GM19463 (cell line): ENCODE measurements around the gene FRMD4B.

Experiments
- ATAC-seq: cut with Tn5 transposase; IDR thresholded peaks from one replicate; pipeline ENCODE4 v1.9.1; 2021; ENCODE audit warnings: mild to moderate bottlenecking, moderate library complexity; ENCODE audit not compliant: unreplicated experiment

The FRMD4B gene

GRCh38 chr3:69180869-69181591, 204.9 kb downstream of the FRMD4B start:
- no peak for ATAC-seq

GRCh38 chr3:69179740-69180372, 206.0 kb downstream of the FRMD4B start:
- no peak for ATAC-seq

GRCh38 chr3:69178838-69179739, 206.8 kb downstream of the FRMD4B start:
- no peak for ATAC-seq

DNA sequence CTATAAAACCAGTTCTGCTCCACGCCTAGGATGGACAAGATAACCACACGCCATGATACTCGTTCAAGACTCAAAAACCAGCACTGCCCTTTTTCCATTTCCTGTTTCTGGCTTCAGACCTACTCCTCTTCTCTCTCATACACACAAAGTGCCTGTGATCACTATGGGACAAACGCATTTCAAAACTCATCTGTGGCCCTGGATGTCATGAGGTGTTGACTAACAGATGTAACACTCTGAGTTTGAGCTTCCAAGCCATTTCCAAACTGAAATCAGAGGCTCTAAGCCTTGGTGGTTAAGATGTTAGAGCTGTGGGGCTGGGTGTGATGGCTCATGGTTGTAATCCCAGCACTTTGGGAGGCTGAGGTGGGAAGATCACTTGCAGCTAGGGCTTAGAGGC, 207.8 kb downstream of the FRMD4B start:
- no peak for ATAC-seq

- ATAC-seq = no peak
Observed at GRCh38 chr3:69174871-69175737, 210.8 kb downstream of the FRMD4B start.

DNA sequence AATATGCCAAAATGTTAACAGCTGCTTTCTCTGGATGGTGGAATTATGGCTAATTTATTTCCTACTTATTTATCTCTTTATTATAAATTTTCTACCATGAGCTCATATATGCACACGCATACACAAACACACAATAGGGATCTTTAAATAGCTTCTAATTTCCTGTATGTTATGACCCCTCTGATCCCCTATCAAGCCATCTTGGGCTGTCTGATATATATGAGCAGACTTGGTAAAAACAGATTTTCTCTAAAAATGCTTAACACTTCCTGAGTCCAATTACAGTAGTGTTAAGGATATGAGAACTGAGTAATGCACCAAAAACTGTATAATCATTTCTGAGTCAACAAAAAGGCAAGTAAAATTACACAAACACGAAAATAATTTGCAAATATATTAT, 211.4 kb downstream of the FRMD4B start:
- ATAC-seq = no peak

GRCh38 chr3:69172058-69172457, 213.8 kb downstream of the FRMD4B start:
- ATAC-seq = no peak

DNA sequence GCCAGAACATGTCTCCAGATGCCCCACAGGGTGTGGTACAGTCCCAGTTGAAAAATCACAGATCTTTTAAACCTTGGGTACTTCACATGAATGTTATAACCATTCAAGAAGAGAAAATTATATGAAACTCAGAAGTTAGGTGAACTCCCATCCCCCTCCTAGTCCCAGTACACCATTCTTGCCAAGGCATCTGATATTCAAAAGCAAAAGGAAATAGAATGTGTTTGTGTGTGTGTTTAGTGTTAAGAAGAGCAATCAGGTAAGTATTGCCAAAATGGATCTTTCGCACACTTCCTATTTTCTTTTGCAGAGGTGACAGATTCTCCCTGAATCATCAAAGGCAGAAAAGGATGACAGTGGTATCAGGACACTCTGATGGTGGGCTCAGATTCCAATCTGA, 219.4 kb downstream of the FRMD4B start:
- no peak for ATAC-seq

DNA sequence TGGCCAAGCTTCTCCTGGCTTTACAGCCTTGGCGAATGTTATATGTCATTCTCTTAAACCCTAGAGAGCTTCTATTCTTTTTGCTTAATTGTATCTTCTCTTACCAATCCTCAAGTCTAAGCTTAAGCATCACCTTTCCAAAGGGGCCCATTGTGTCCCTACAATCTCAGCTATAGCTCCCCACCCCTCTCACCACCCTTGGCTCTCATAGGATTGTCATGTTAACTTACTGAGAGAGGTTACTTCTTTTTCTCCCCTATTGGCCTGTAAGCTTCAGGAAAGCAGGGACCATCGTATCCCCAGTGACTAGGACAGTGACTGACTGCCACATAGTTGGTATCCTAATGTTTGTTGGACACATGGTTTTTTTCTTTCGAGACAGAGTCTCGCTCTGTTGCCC, 220.1 kb downstream of the FRMD4B start:
- ATAC-seq = no peak

DNA sequence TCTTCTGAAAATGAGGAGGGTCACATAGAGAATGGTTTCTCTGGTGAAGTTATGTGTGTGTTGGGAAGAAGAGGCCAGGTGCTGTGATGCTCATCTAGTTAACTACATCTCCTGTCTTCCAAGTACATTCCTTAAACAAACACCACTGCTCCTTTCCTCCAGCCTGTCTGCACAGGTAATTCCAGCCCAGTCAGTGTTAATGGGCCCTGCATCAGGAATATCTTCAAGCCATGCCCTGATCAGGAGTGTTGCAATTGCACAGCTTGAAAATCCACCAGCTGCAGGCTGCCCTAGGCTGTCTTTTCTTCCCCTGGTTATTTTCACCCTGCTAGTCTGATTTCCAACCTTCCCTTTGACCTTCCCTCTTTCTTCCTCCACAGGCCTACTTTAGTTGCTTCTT, 221.6 kb downstream of the FRMD4B start:
- ATAC-seq = no peak

GRCh38 chr3:69162308-69162980, 223.4 kb downstream of the FRMD4B start:
- ATAC-seq = no peak

DNA sequence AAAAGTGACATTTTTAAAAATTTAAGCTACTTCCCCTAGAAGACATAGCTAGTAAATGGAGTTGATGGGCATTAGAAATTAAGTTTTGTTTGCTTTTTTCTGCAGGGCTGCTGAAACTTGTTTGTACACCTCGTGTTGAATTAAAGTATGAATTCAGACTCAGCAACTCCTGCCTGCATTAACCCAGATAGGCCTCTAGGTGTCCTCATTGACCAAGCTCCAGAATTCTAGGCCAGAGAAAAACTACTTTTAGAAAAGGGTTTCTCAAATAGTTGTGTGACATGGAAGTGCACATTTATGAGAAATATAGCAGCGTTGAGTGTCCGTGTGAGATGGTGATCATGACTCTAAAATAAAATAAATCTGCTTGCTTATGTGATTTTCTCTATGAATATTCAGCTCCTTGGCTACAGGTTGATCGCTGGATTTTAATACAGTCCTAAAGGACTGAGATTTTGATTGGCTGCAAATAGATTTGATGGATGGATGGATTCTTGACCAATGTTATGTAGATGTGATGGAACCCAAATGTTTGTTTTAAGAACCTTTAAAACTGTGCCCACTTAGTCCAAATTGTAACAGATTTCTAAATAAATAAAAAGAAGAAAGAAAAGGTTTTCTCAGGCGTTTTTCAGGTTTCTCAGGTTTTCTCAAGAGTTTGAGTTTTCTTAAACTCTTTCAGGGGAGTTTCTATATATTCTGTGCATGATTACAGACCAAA, 224.1 kb downstream of the FRMD4B start:
- no peak for ATAC-seq

DNA sequence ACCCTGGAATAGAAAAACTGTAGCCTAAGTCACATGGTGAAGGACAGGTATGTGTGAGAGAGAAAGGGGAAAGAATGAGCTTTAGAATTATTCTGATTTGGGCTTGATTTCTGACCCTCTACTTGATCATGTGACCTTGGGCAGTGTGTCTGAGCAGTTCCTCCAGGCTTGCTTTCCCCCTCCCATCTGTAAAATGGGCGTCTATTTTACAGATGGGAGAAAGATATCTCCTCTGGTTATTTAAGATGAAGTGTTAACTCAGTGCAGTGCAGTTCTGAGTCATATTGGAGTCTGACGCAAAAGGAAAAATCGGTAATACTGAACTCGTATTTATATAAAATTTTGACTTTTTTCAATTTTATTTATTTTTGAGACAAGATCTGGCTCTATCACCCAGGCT, 225.4 kb downstream of the FRMD4B start:
- no peak for ATAC-seq

DNA sequence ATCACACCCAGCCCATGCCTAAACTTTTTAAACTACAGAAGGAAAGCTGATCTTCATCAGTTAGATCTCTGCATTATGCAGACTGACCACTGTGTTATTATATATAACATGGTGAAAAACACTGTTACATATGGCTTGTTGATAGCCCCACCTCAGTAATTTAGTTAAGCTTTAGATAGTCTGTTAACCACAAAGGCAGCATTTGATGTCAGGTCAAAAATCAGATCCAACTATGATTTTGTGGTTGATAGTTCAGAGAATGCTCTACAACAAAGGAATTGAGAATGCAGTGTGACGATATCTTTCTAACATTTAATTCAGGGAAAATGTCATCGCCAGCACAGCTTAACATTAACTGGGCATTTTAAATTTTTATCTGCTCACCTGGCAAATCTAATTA, 225.8 kb downstream of the FRMD4B start:
- no peak for ATAC-seq

DNA sequence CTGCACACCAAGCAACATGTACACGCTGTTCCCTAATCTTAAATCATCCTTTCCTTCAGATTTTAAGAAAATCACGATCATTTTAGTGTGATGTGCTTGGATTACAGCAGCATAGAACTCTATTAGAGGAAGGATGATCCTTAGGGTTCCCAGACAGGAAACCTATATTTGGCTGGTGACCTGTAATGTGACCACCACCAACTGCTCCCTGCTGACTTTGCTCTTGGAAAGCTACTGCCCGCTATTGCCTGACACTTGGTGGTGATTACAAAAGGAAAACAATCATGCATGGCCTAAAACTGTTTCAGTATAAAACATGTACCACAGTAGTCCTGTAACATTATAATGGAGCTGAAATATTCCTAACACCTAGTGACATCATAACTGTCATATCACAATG, 236.3 kb downstream of the FRMD4B start:
- ATAC-seq = no peak

DNA sequence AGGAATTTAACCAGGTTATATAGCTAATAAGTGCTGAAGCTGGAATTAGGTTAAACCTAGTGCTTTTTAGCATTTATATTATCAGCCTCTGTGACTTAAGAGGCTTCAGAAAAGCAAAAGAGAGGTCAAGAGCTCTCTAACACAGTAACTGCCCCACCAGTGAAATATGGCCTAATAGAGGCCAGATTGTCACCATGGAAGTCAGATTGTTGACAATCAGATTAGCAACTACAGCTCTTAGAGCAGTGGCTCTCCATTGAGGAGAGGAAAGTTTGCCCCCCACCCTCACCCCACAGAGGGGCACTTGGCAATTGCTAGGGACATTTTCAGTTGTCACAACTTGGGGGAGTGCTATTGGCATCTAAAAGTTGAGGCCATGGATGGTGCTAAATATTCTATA, 240.2 kb downstream of the FRMD4B start:
- ATAC-seq = no peak

DNA sequence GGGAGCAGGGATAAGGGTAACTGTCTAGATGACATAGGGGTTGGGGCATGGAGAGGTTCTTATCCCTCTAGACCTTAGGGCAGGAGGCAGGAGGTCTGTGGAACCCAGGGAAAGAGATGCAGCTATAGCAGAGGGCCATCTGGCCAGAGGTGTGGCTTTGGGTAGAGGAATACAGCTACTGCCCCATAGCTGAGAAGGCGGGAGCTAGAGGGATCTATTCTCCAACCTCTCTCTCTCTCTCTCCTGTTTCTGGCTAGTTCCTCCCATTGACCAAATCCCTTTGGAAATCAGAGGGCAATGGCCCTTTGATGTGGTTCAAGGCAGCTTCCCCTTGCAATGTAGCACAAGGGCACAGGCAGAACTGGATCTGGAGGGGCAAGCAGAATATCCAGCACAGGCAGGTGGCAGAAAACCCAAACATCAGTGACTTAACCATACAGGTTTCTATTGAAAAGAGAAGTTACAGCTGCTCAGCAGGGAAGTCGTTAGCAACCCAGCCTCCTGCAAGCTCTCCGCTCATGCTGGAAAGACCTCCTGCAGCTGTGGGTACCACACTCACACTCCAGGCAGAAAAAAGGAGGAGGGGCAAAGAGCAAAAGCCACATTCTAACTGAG, 241.2 kb downstream of the FRMD4B start:
- ATAC-seq = no peak

- ATAC-seq = no peak
Observed at GRCh38 chr3:69143612-69144011, 242.3 kb downstream of the FRMD4B start.

DNA sequence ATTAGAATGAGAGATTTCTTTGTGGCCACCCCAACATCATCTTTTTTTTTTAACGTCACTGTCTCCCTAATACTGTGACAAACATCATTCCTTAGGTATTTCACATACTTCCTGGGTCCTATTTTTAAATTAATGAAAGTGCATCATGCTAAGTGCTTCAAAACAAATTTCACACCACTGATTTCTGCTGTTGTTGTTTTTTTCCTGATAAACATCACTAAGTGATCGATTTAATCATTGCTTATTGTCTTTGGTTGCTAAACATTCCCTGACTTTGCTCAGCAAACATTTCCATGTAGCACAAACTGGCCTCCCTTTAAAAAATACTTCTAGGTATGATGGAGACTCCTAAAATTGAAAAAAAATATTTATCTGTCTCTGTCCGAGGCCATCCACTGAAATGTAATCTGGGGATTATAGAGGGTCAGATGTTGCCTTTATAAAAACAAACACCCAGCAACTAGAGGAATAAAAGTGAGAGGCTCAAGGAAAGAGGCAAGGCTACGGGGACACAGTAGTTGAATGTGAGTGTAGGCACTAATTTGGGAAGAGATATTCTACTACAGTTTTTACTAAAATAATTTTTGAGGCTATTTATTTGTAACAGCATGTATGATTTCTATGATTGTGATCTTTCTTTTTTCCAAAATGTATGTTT, 243.0 kb downstream of the FRMD4B start:
- no peak for ATAC-seq
